ENCODE results near the gene TRMT44.

DNA sequence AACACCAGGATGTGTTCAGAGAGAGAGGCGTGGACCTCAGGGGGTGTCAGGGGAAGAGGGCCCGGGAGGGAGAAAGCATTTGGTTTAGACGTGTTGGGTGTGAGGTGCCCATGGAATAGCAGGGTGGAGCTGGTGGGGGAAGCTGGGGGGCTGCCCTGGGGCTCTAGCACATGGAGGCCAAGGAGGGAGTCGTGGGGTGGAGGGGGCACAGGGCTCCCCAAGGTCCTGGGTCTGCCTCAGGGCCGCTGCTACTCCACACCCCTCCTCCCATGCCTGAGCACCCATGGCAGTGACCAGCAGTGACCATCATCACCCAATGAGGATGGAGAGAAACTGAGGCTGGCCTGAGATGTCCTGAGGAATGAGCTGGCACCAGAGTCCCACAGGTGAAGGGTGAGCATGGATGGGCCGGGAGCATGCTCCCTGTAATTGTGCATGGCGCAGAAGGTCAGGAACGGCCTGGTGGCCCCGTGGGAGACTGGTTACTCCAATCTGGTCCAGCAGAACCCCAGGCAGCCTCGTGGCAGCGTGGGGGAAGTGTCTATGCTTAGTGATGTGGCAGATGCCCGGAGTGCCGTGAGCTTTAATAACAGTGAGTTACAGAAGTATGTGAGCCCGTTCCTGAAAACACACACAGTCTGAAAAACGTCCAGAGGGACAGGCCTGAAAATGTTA, 70.2 kb downstream of the TRMT44 start:
- TF ChIP-seq, protein P1, sequence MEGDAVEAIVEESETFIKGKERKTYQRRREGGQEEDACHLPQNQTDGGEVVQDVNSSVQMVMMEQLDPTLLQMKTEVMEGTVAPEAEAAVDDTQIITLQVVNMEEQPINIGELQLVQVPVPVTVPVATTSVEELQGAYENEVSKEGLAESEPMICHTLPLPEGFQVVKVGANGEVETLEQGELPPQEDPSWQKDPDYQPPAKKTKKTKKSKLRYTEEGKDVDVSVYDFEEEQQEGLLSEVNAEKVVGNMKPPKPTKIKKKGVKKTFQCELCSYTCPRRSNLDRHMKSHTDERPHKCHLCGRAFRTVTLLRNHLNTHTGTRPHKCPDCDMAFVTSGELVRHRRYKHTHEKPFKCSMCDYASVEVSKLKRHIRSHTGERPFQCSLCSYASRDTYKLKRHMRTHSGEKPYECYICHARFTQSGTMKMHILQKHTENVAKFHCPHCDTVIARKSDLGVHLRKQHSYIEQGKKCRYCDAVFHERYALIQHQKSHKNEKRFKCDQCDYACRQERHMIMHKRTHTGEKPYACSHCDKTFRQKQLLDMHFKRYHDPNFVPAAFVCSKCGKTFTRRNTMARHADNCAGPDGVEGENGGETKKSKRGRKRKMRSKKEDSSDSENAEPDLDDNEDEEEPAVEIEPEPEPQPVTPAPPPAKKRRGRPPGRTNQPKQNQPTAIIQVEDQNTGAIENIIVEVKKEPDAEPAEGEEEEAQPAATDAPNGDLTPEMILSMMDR (IDR thresholded peaks at IDR 0.05), result no peak
- TF ChIP-seq POLR2A (IDR thresholded peaks at IDR 0.05), result no peak
